Adrenal gland (tissue), 5 donors: ENCODE data around the gene FRY.

Experiments
- CTCF ChIP-seq, 6 experiments: fragments of 450-650 bp in 4 of 6; fragments of 200-600 bp in 2 of 6; sonication (generic) in 1 of 6; IDR thresholded peaks; 1 replicate in 5 of 6; 2 replicates in 1 of 6; pipeline versions ENCODE4 v1.5.1 to v1.8.0; 2016 to 2021; ENCODE audit warnings: antibody characterized with exemption in 6 of 6, mild to moderate bottlenecking in 2 of 6, moderate library complexity in 1 of 6
- POLR2A ChIP-seq, 2 donors: fragments of 450-650 bp; IDR thresholded peaks; one replicate each; pipeline ENCODE4 v1.6.1; 2017; ENCODE audit warnings: antibody characterized with exemption in 2 of 2, mild to moderate bottlenecking in 2 of 2, moderate library complexity in 1 of 2
- donor health status: DM: no; HTN: no; CAD: no.

- no peak for TF ChIP-seq CTCF (IDR thresholded peaks at IDR 0.05)
- TF ChIP-seq POLR2A (IDR thresholded peaks at IDR 0.05), result no peak
Observed at GRCh38 chr13:32311188-32311897, 279.8 kb downstream of the FRY start.
